Endothelial cell of umbilical vein (primary cell): ENCODE results near the gene IGFBP6.

Source experiments
- CTCF ChIP-seq, 2 donors: IDR thresholded peaks; 1 replicate in 1 of 2; 2 replicates in 1 of 2; pipeline ENCODE4 v1.5.1; 2011; ENCODE audit warnings: low read length in 2 of 2, mild to moderate bottlenecking in 2 of 2, moderate library complexity in 2 of 2, control low read depth in 1 of 2, inconsistent platforms in 1 of 2, low read depth in 1 of 2; ENCODE audit not compliant: insufficient read depth in 1 of 2; ENCODE audit errors: extremely low read depth in 1 of 2
- FOS ChIP-seq: IDR thresholded peaks from 2 replicates; pipeline ENCODE4 v1.6.1; 2011; ENCODE audit warnings: mild to moderate bottlenecking, low read length, moderate library complexity, borderline replicate concordance; ENCODE audit not compliant: insufficient read depth
- POLR2A ChIP-seq: IDR thresholded peaks from 2 replicates; pipeline ENCODE4 v1.6.1; 2012; ENCODE audit warnings: low read depth, mild to moderate bottlenecking, control low read depth, low read length
- POLR2AphosphoS5 ChIP-seq: IDR thresholded peaks from 2 replicates; pipeline ENCODE4 v1.6.1; 2012; ENCODE audit warnings: low read depth, mild to moderate bottlenecking, control low read depth, low read length, moderate library complexity; ENCODE audit not compliant: insufficient read depth

- TF ChIP-seq POLR2AphosphoS5 (no peak), POLR2A (no peak), CTCF (IDR thresholded peaks at IDR 0.05; ENCODE audit: extremely low read depth in 1 of 2, insufficient read depth in 1 of 2, low read depth in 1 of 2, low read length in 2 of 2) (no peak), FOS (no peak)
Measured at GRCh38 chr12:53078425-53079225, 18.8 kb upstream of the IGFBP6 start.
